Measurements from ENCODE around the gene TTC24.
"Not testable (repeated sequence)": the region's sequence is repeated elsewhere in the genome, so short reads cannot be mapped to it uniquely, and the experiment has no call there.

TTC24 gene

GRCh38 chr1:156549390-156549789, 30.1 kb upstream of the TTC24 start:
- H3K4me3 Mint-ChIP-seq: no peak overlapping the region
- H3K9me3 Mint-ChIP-seq: no peaks in the 10 kb centered on the region
- peaks cover 10% of the 10 kb centered on the region for H3K36me3 Mint-ChIP-seq (ENCODE audit: low read depth)
- H3K27ac Mint-ChIP-seq: no peak overlapping the region
- peaks cover 4% of the 10 kb centered on the region for H3K4me1 Mint-ChIP-seq (ENCODE audit: low read depth)
- H3K27me3 Mint-ChIP-seq (ENCODE audit: low read depth): no peaks in the 10 kb centered on the region

- no peaks in the 10 kb centered on the region for H3K9me3 Mint-ChIP-seq
- H3K27ac Mint-ChIP-seq: no peak overlapping the region
- H3K27me3 Mint-ChIP-seq (ENCODE audit: low read depth): no peaks in the 10 kb centered on the region
- peaks cover 10% of the 10 kb centered on the region for H3K36me3 Mint-ChIP-seq (ENCODE audit: low read depth)
- H3K4me3 Mint-ChIP-seq: no peak overlapping the region
- H3K4me1 Mint-ChIP-seq (ENCODE audit: low read depth): peaks cover 4% of the 10 kb centered on the region
These were observed 29.7 kb upstream of the TTC24 start for GRCh38 chr1:156549831-156550230.

GRCh38 chr1:156550346-156550745, 29.2 kb upstream of the TTC24 start:
- peaks cover 4% of the 10 kb centered on the region for H3K4me1 Mint-ChIP-seq (ENCODE audit: low read depth)
- H3K9me3 Mint-ChIP-seq: no peaks in the 10 kb centered on the region
- no peaks in the 10 kb centered on the region for H3K27me3 Mint-ChIP-seq (ENCODE audit: low read depth)
- no peak overlapping the region for H3K27ac Mint-ChIP-seq
- H3K36me3 Mint-ChIP-seq (ENCODE audit: low read depth): peaks cover 10% of the 10 kb centered on the region
- H3K4me3 Mint-ChIP-seq: no peak overlapping the region

- Mint-ChIP-seq H3K36me3 (ENCODE audit: low read depth) (peaks cover 10% of the 10 kb centered on the region), H3K27ac (no peak overlapping the region), H3K27me3 (ENCODE audit: low read depth) (no peaks in the 10 kb centered on the region)
These were observed 28.4 kb upstream of the TTC24 start for GRCh38 chr1:156551066-156551643.

GRCh38 chr1:156551869-156552268, 27.7 kb upstream of the TTC24 start:
- Mint-ChIP-seq H3K4me3 (no peak overlapping the region), H3K27ac (no peak overlapping the region), H3K9me3 (no peaks in the 10 kb centered on the region), H3K4me1 (ENCODE audit: low read depth) (peaks cover 4% of the 10 kb centered on the region), H3K27me3 (ENCODE audit: low read depth) (no peaks in the 10 kb centered on the region), H3K36me3 (ENCODE audit: low read depth) (peaks cover 10% of the 10 kb centered on the region)

More at GRCh38 chr1:156551066-156551643, 28.4 kb upstream of the TTC24 start:
- H3K9me3 Mint-ChIP-seq: no peaks in the 10 kb centered on the region
- H3K4me3 Mint-ChIP-seq: no peak overlapping the region
- peaks cover 4% of the 10 kb centered on the region for H3K4me1 Mint-ChIP-seq (ENCODE audit: low read depth)

GRCh38 chr1:156552518-156552917, 27.0 kb upstream of the TTC24 start:
- no peaks in the 10 kb centered on the region for H3K9me3 Mint-ChIP-seq
- no peak overlapping the region for H3K27ac Mint-ChIP-seq
- H3K4me1 Mint-ChIP-seq (ENCODE audit: low read depth): peaks cover 4% of the 10 kb centered on the region
- H3K36me3 Mint-ChIP-seq (ENCODE audit: low read depth): peaks cover 9% of the 10 kb centered on the region
- H3K27me3 Mint-ChIP-seq (ENCODE audit: low read depth): no peaks in the 10 kb centered on the region
- no peak overlapping the region for H3K4me3 Mint-ChIP-seq

- not testable (repeated sequence) for H3K4me3 Mint-ChIP-seq; H3K4me1 Mint-ChIP-seq (ENCODE audit: low read depth); H3K36me3 Mint-ChIP-seq (ENCODE audit: low read depth); H3K9me3 Mint-ChIP-seq; H3K27ac Mint-ChIP-seq; H3K27me3 Mint-ChIP-seq (ENCODE audit: low read depth)
These were observed 26.6 kb upstream of the TTC24 start for GRCh38 chr1:156552937-156553336.

- Mint-ChIP-seq H3K4me1 (ENCODE audit: low read depth) (peaks cover 4% of the 10 kb centered on the region), H3K27me3 (ENCODE audit: low read depth) (no peaks in the 10 kb centered on the region), H3K36me3 (ENCODE audit: low read depth) (peaks cover 7% of the 10 kb centered on the region), H3K27ac (no peak overlapping the region), H3K4me3 (no peak overlapping the region), H3K9me3 (no peaks in the 10 kb centered on the region)
These were observed 25.6 kb upstream of the TTC24 start for GRCh38 chr1:156553860-156554485.

- no peak overlapping the region for H3K27ac Mint-ChIP-seq
- H3K36me3 Mint-ChIP-seq (ENCODE audit: low read depth): peaks cover 7% of the 10 kb centered on the region
- H3K9me3 Mint-ChIP-seq: no peaks in the 10 kb centered on the region
- no peaks in the 10 kb centered on the region for H3K27me3 Mint-ChIP-seq (ENCODE audit: low read depth)
- no peak overlapping the region for H3K4me3 Mint-ChIP-seq
- peaks cover 4% of the 10 kb centered on the region for H3K4me1 Mint-ChIP-seq (ENCODE audit: low read depth)
These were observed 24.6 kb upstream of the TTC24 start for GRCh38 chr1:156554971-156555370.

- Mint-ChIP-seq H3K27me3 (ENCODE audit: low read depth) (no peaks in the 10 kb centered on the region), H3K27ac (no peak overlapping the region), H3K4me1 (ENCODE audit: low read depth) (peaks cover 4% of the 10 kb centered on the region), H3K36me3 (ENCODE audit: low read depth) (peaks cover 6% of the 10 kb centered on the region), H3K9me3 (no peaks in the 10 kb centered on the region), H3K4me3 (no peak overlapping the region)
These were observed 23.8 kb upstream of the TTC24 start for GRCh38 chr1:156555715-156556114.

- Mint-ChIP-seq H3K9me3 (no peaks in the 10 kb centered on the region), H3K27ac (no peak overlapping the region), H3K4me1 (ENCODE audit: low read depth) (peaks cover 4% of the 10 kb centered on the region), H3K4me3 (no peak overlapping the region), H3K36me3 (ENCODE audit: low read depth) (peaks cover 5% of the 10 kb centered on the region), H3K27me3 (ENCODE audit: low read depth) (no peaks in the 10 kb centered on the region)
These were observed 23.2 kb upstream of the TTC24 start for GRCh38 chr1:156556354-156556753.

GRCh38 chr1:156559086-156559796, 20.3 kb upstream of the TTC24 start:
- Mint-ChIP-seq H3K4me3 (no peak overlapping the region), H3K9me3 (no peaks in the 10 kb centered on the region), H3K36me3 (ENCODE audit: low read depth) (peaks cover 6% of the 10 kb centered on the region), H3K27ac (no peak overlapping the region), H3K27me3 (ENCODE audit: low read depth) (no peaks in the 10 kb centered on the region), H3K4me1 (ENCODE audit: low read depth) (no peaks in the 10 kb centered on the region)

- Mint-ChIP-seq H3K36me3 (ENCODE audit: low read depth) (peaks cover 6% of the 10 kb centered on the region), H3K4me1 (ENCODE audit: low read depth) (no peaks in the 10 kb centered on the region), H3K27ac (no peak overlapping the region), H3K9me3 (no peaks in the 10 kb centered on the region), H3K27me3 (ENCODE audit: low read depth) (no peaks in the 10 kb centered on the region), H3K4me3 (no peak overlapping the region)
These were observed 19.6 kb upstream of the TTC24 start for GRCh38 chr1:156559797-156560385.

GRCh38 chr1:156560585-156561163, 18.8 kb upstream of the TTC24 start:
- Mint-ChIP-seq H3K4me3 (no peak overlapping the region), H3K27ac (no peak overlapping the region), H3K36me3 (ENCODE audit: low read depth) (peaks cover 6% of the 10 kb centered on the region), H3K4me1 (ENCODE audit: low read depth) (no peaks in the 10 kb centered on the region), H3K27me3 (ENCODE audit: low read depth) (no peaks in the 10 kb centered on the region), H3K9me3 (no peaks in the 10 kb centered on the region)

All from T-helper 1 cell treated with Interleukin-12 subunit alpha and Interleukin-12 subunit beta and Interleukin-4 antibody, amounts not matched to agents 30 μg/mL and 1 μg/mL, for 36 hours (primary cell).